ENCODE results near the gene DNAJA2.

DNAJA2 gene

DNA sequence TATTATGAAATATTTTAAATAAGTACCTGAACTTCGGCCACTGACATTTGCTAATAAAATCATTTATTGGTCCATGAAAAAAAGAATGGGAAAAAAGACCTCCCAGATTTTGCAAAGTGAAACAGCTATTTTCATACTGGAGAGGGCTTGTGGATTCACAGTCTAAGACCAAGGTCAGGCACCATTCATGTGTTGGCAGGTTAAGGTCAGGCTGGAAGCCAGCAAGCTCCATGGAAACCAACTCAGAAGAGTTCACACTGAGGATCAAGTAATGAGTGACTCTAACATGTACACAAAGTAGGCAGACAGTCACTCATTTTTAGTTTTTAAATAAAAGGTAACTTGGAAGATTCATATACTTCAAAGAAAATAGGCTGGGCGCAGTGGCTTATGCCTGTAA lies 3.4 kb downstream of the DNAJA2 start:
- H3K4me3 ChIP-seq (ENCODE audit: low read depth, low read length): no peak overlapping the region
- TF ChIP-seq, protein P1, sequence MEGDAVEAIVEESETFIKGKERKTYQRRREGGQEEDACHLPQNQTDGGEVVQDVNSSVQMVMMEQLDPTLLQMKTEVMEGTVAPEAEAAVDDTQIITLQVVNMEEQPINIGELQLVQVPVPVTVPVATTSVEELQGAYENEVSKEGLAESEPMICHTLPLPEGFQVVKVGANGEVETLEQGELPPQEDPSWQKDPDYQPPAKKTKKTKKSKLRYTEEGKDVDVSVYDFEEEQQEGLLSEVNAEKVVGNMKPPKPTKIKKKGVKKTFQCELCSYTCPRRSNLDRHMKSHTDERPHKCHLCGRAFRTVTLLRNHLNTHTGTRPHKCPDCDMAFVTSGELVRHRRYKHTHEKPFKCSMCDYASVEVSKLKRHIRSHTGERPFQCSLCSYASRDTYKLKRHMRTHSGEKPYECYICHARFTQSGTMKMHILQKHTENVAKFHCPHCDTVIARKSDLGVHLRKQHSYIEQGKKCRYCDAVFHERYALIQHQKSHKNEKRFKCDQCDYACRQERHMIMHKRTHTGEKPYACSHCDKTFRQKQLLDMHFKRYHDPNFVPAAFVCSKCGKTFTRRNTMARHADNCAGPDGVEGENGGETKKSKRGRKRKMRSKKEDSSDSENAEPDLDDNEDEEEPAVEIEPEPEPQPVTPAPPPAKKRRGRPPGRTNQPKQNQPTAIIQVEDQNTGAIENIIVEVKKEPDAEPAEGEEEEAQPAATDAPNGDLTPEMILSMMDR (IDR thresholded peaks at IDR 0.05; ENCODE audit: low read depth, low read length, missing control alignments): no peak
- no peak for DNase-seq (ENCODE audit: low read depth)

DNA sequence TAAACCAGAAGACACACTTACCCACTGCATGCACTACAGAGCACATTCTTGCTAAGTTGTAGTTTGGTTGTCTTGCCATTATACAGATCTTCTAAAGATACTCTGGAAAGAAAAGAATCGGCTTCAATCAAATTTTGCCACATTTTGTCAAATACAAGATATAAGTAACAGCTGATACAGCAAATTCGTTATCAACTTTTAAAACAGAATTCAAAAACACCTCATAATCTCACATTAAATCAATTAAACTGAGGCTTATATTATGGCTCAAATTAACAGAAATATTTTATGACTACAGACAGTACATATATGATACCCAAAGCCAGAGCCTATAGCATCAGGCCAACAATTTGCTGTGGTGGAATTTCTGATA lies 5.4 kb downstream of the DNAJA2 start:
- no peak for DNase-seq (ENCODE audit: low read depth)
- no peak overlapping the region for H3K4me3 ChIP-seq (ENCODE audit: low read depth, low read length)
- TF ChIP-seq, protein P1 (IDR thresholded peaks at IDR 0.05; ENCODE audit: low read depth, low read length, missing control alignments): no peak

DNA sequence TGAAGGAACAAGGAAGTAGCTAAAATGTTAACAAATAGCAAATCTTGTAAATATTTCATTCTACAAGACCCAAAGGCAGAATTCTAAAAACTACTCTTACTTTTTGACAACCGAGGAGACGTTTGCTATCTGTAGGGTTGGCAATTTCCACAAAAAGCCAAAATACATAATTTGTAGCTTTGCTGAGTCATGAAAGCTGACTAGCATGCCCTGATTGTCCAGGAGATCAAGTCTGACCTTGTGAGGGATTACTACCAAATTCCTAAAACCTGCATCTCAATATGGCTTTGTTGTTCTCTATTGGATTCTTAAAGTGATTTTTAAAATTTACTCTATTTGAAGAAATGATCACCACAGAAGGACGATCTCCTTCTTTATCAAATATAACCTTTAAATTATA lies 10.8 kb downstream of the DNAJA2 start:
- no peak overlapping the region for H3K4me3 ChIP-seq (ENCODE audit: low read depth, low read length)

DNA sequence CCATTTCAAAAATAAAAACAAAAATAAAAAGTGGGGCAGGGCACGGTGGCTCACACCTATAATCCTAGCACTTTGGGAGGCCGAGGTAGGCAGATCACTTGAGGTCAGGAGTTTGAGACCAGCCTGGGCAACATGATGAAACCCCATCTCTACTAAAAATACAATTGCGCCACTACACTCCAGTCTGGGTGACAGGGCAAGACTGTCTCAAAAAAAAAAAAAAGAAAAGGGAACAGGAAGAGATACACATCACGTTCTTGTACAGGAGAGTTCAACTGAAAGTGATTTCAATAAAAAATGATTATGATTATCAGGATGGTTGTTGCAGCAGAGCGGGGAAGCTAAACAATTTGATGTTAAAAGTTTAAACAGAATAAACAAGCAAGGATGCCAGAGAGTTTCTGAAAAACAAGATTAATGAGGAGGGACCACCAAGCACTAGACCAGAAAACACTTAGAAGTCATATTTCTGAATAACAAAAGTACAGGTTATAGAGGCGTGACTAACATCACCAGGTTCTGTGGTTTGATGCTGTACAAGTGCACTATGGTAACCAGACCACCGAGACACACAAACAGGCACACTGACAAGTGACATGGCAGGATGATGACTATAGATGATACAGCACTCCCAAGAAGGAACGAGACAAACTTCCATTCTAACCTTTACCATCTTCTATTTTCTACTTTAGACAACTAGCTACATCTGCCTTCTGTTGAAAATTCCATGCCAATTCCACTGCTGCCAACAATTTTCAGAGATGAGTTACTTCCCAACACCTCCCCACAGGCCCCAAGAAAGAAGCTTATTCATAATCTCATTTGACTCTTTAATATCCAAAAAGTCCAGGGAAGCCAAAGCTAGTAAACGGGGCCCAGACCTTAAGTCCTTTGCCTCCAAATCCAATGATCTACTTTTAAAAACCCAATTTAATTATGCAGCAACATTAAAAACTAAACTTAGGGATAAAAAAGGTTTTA lies 11.8 kb downstream of the DNAJA2 start:
- no peak for DNase-seq (ENCODE audit: low read depth)
- TF ChIP-seq, protein P1 (IDR thresholded peaks at IDR 0.05; ENCODE audit: low read depth, low read length, missing control alignments): no peak
- H3K4me3 ChIP-seq (ENCODE audit: low read depth, low read length): no peak overlapping the region

More for the DNA sequence above, 10.8 kb downstream of the DNAJA2 start:
- no peak for DNase-seq (ENCODE audit: low read depth)
- TF ChIP-seq, protein P1 (IDR thresholded peaks at IDR 0.05; ENCODE audit: low read depth, low read length, missing control alignments): no peak

DNA sequence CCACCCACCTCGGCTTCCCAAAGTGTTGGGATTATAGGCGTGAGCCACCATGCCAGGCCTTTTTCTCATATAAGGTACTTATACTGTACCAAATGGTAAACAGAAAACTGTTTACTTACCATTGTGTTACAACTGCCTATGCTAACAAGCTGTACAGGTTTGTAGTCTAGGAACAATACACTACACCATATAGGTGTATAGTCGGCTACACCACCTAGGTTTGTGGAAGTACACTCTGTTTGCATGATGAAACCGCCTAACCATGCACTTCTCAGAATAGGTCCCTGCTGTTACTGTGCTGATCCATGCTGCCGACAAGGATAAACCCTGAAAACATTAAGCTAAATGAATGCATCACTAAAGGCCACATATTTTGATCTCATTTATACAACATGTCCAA lies 18.9 kb downstream of the DNAJA2 start:
- H3K4me3 ChIP-seq (ENCODE audit: low read depth, low read length): no peak overlapping the region
- TF ChIP-seq, protein P1 (IDR thresholded peaks at IDR 0.05; ENCODE audit: low read depth, low read length, missing control alignments): no peak
- no peak for DNase-seq (ENCODE audit: low read depth)

DNA sequence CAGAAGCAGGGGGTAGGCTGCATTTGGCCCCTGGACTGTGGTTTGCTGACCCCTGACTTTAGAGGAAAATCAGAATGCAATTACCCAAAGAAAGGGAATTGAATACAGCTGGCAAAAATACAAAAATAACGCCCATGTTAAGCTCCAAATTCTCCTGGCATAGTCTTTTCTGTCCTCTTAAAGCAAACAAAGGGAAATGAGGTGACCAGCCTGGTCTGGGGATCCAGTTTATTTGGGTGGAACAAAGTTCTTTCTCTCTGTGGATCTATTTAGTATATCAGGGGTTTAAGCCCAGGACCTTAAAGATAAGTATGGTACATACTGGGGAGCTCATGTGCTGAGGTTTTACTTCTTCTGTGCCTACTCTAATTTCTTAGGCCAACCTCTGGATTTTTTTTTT lies 23.5 kb downstream of the DNAJA2 start:
- TF ChIP-seq, protein P1 (IDR thresholded peaks at IDR 0.05; ENCODE audit: low read depth, low read length, missing control alignments): no peak

More for the DNA sequence above, 23.5 kb downstream of the DNAJA2 start:
- no peak for DNase-seq (ENCODE audit: low read depth)
- no peak overlapping the region for H3K4me3 ChIP-seq (ENCODE audit: low read depth, low read length)
